ENCODE results near the gene SPN.
A peak's percentile ranks its signal among the peaks of the same experiment; 100 is the strongest.
"Not testable (repeated sequence)": the region's sequence is repeated elsewhere in the genome, so short reads cannot be mapped to it uniquely, and the experiment has no call there.

SPN gene

GRCh38 chr16:29663016-29663806 is at the start of gene SPN:
TSS of gene SPN (plus strand) at chr16:29663247. CDS start at chr16:29663729, 482 bp downstream.
- no peak within 1 kb of the TSS for H3K4me3 ChIP-seq (ENCODE audit: low read depth, low read length)
- H3K4me1 ChIP-seq (ENCODE audit: control insufficient read depth, insufficient read depth, low read length) = peaks cover 8% of the 10 kb centered on the region; the same call in 1 of the 2 replicates
- no peaks in the 10 kb centered on the region for H3K9me3 ChIP-seq (ENCODE audit: control insufficient read depth, insufficient read depth, low read length)
- H3K9ac ChIP-seq (ENCODE audit: low read depth, low read length) = no peak within 1 kb of the TSS
- no peak within 1 kb of the TSS for H3K27ac ChIP-seq (ENCODE audit: low read depth, low read length)
- no peaks in the 10 kb centered on the region for H3K36me3 ChIP-seq (ENCODE audit: control insufficient read depth, insufficient read depth, low read length)
- no peaks in the 10 kb centered on the region for H3K27me3 ChIP-seq (ENCODE audit: control insufficient read depth, insufficient read depth, low read length)

- not testable (repeated sequence) for H3K27me3 ChIP-seq (ENCODE audit: control insufficient read depth, insufficient read depth, low read length); H3K9me3 ChIP-seq (ENCODE audit: control insufficient read depth, insufficient read depth, low read length); H3K36me3 ChIP-seq (ENCODE audit: control insufficient read depth, insufficient read depth, low read length); H3K4me1 ChIP-seq (ENCODE audit: control insufficient read depth, insufficient read depth, low read length)
- H3K9ac ChIP-seq (ENCODE audit: low read depth, low read length) = peak overlapping the region; percentile 68
- H3K27ac ChIP-seq (ENCODE audit: low read depth, low read length) = peak overlapping the region; percentile 42
- peak overlapping the region; percentile 85 for H3K4me3 ChIP-seq (ENCODE audit: low read depth, low read length)
Observed at GRCh38 chr16:29613307-29614057, 49.6 kb upstream of the SPN start.

GRCh38 chr16:29614691-29615314 is 48.2 kb upstream of the SPN start:
- H3K4me1 ChIP-seq (ENCODE audit: control insufficient read depth, insufficient read depth, low read length); H3K9ac ChIP-seq (ENCODE audit: low read depth, low read length); H3K36me3 ChIP-seq (ENCODE audit: control insufficient read depth, insufficient read depth, low read length); H3K9me3 ChIP-seq (ENCODE audit: control insufficient read depth, insufficient read depth, low read length); H3K27me3 ChIP-seq (ENCODE audit: control insufficient read depth, insufficient read depth, low read length): not testable (repeated sequence)
- Histone ChIP-seq H3K27ac (ENCODE audit: low read depth, low read length) (peak overlapping the region; percentile 90), H3K4me3 (ENCODE audit: low read depth, low read length) (peak overlapping the region; percentile 34; the same call in 1 of the 2 replicates)

- not testable (repeated sequence) for H3K27me3 ChIP-seq (ENCODE audit: control insufficient read depth, insufficient read depth, low read length); H3K27ac ChIP-seq (ENCODE audit: low read depth, low read length); H3K9me3 ChIP-seq (ENCODE audit: control insufficient read depth, insufficient read depth, low read length)
Observed at GRCh38 chr16:29616127-29616526, 46.9 kb upstream of the SPN start.

GRCh38 chr16:29620591-29620990 is 42.5 kb upstream of the SPN start:
- not testable (repeated sequence) for H3K4me3 ChIP-seq (ENCODE audit: low read depth, low read length); H3K36me3 ChIP-seq (ENCODE audit: control insufficient read depth, insufficient read depth, low read length); H3K27ac ChIP-seq (ENCODE audit: low read depth, low read length); H3K9me3 ChIP-seq (ENCODE audit: control insufficient read depth, insufficient read depth, low read length); H3K4me1 ChIP-seq (ENCODE audit: control insufficient read depth, insufficient read depth, low read length); H3K27me3 ChIP-seq (ENCODE audit: control insufficient read depth, insufficient read depth, low read length); H3K9ac ChIP-seq (ENCODE audit: low read depth, low read length)

More at GRCh38 chr16:29616127-29616526, 46.9 kb upstream of the SPN start:
- not testable (repeated sequence) for H3K36me3 ChIP-seq (ENCODE audit: control insufficient read depth, insufficient read depth, low read length); H3K9ac ChIP-seq (ENCODE audit: low read depth, low read length); H3K4me1 ChIP-seq (ENCODE audit: control insufficient read depth, insufficient read depth, low read length); H3K4me3 ChIP-seq (ENCODE audit: low read depth, low read length)

GRCh38 chr16:29622738-29623137 is 40.3 kb upstream of the SPN start:
- not testable (repeated sequence) for H3K9ac ChIP-seq (ENCODE audit: low read depth, low read length); H3K4me3 ChIP-seq (ENCODE audit: low read depth, low read length); H3K9me3 ChIP-seq (ENCODE audit: control insufficient read depth, insufficient read depth, low read length); H3K4me1 ChIP-seq (ENCODE audit: control insufficient read depth, insufficient read depth, low read length); H3K27me3 ChIP-seq (ENCODE audit: control insufficient read depth, insufficient read depth, low read length); H3K36me3 ChIP-seq (ENCODE audit: control insufficient read depth, insufficient read depth, low read length); H3K27ac ChIP-seq (ENCODE audit: low read depth, low read length)

- H3K36me3 ChIP-seq (ENCODE audit: control insufficient read depth, insufficient read depth, low read length); H3K4me1 ChIP-seq (ENCODE audit: control insufficient read depth, insufficient read depth, low read length); H3K4me3 ChIP-seq (ENCODE audit: low read depth, low read length); H3K27me3 ChIP-seq (ENCODE audit: control insufficient read depth, insufficient read depth, low read length); H3K9me3 ChIP-seq (ENCODE audit: control insufficient read depth, insufficient read depth, low read length); H3K27ac ChIP-seq (ENCODE audit: low read depth, low read length); H3K9ac ChIP-seq (ENCODE audit: low read depth, low read length): not testable (repeated sequence)
Observed at GRCh38 chr16:29623253-29623652, 39.8 kb upstream of the SPN start.

GRCh38 chr16:29625114-29625513 is 37.9 kb upstream of the SPN start:
- H3K36me3 ChIP-seq (ENCODE audit: control insufficient read depth, insufficient read depth, low read length); H3K27me3 ChIP-seq (ENCODE audit: control insufficient read depth, insufficient read depth, low read length); H3K4me3 ChIP-seq (ENCODE audit: low read depth, low read length); H3K4me1 ChIP-seq (ENCODE audit: control insufficient read depth, insufficient read depth, low read length); H3K9me3 ChIP-seq (ENCODE audit: control insufficient read depth, insufficient read depth, low read length); H3K27ac ChIP-seq (ENCODE audit: low read depth, low read length); H3K9ac ChIP-seq (ENCODE audit: low read depth, low read length): not testable (repeated sequence)

- H3K36me3 ChIP-seq (ENCODE audit: control insufficient read depth, insufficient read depth, low read length); H3K27me3 ChIP-seq (ENCODE audit: control insufficient read depth, insufficient read depth, low read length); H3K4me3 ChIP-seq (ENCODE audit: low read depth, low read length); H3K4me1 ChIP-seq (ENCODE audit: control insufficient read depth, insufficient read depth, low read length); H3K27ac ChIP-seq (ENCODE audit: low read depth, low read length); H3K9me3 ChIP-seq (ENCODE audit: control insufficient read depth, insufficient read depth, low read length); H3K9ac ChIP-seq (ENCODE audit: low read depth, low read length): not testable (repeated sequence)
Observed at GRCh38 chr16:29626778-29627331, 36.2 kb upstream of the SPN start.

GRCh38 chr16:29627661-29628075 is 35.4 kb upstream of the SPN start:
- H3K4me3 ChIP-seq (ENCODE audit: low read depth, low read length); H3K27me3 ChIP-seq (ENCODE audit: control insufficient read depth, insufficient read depth, low read length); H3K36me3 ChIP-seq (ENCODE audit: control insufficient read depth, insufficient read depth, low read length); H3K9ac ChIP-seq (ENCODE audit: low read depth, low read length); H3K9me3 ChIP-seq (ENCODE audit: control insufficient read depth, insufficient read depth, low read length); H3K27ac ChIP-seq (ENCODE audit: low read depth, low read length); H3K4me1 ChIP-seq (ENCODE audit: control insufficient read depth, insufficient read depth, low read length): not testable (repeated sequence)

- not testable (repeated sequence) for H3K9ac ChIP-seq (ENCODE audit: low read depth, low read length); H3K27ac ChIP-seq (ENCODE audit: low read depth, low read length); H3K27me3 ChIP-seq (ENCODE audit: control insufficient read depth, insufficient read depth, low read length); H3K9me3 ChIP-seq (ENCODE audit: control insufficient read depth, insufficient read depth, low read length); H3K36me3 ChIP-seq (ENCODE audit: control insufficient read depth, insufficient read depth, low read length); H3K4me3 ChIP-seq (ENCODE audit: low read depth, low read length); H3K4me1 ChIP-seq (ENCODE audit: control insufficient read depth, insufficient read depth, low read length)
Observed at GRCh38 chr16:29628707-29629106, 34.3 kb upstream of the SPN start.
